ENCODE measurements around the gene CEP350.

- TF ChIP-seq CTCF (IDR thresholded peaks at IDR 0.05) = no peak
- TF ChIP-seq POLR2AphosphoS5 (IDR thresholded peaks at IDR 0.05; ENCODE audit: low read depth, low read length) = no peak
- no peak for TF ChIP-seq REST (IDR thresholded peaks at IDR 0.05; ENCODE audit: insufficient read depth in 1 of 2, low read depth in 2 of 2, low read length in 1 of 2)
- no peak for TF ChIP-seq SIN3A (IDR thresholded peaks at IDR 0.05; ENCODE audit: borderline replicate concordance, insufficient read depth, low read depth, low read length)
- no peak for TF ChIP-seq TCF7L2 (IDR thresholded peaks at IDR 0.05; ENCODE audit: low read depth, low read length)
Measured at GRCh38 chr1:179925302-179925701, 29.3 kb upstream of the CEP350 start.
